SK-MEL-5 (cell line): ENCODE data around the gene PCGF5. TPM values are rescaled to one million over a fixed set of nuclear protein-coding genes. Genes with fewer than 3 reads are reported as not detected.

ENCODE experiments used
- total RNA-seq: library from RNA; depleted of rRNA; stranded (reverse); fragments of >200 nt; shearing (Covaris generic); gene quantifications from 2 replicates; pipeline ENCODE4 v1.2.3, GENCODE V29; 2014; rRNA removed

PCGF5 gene
- total RNA-seq, 1 experiment from 2014 or later: 22.1 TPM

Other genes with a start within 250 kb of the PCGF5 start
- 3.8 and 4.5 TPM in 2 replicates for gene HECTD2, start 189.7 kb downstream of the PCGF5 start, total RNA-seq